Nephron progenitor cell (in vitro differentiated cells): ENCODE measurements around the gene UBN2.
"Not testable (repeated sequence)": the region's sequence is repeated elsewhere in the genome, so short reads cannot be mapped to it uniquely, and the experiment has no call there.

Experiments used
- DNase-seq: peaks from one replicate; pipeline ENCODE4 v3.0.0; 2021
- H3K27ac Mint-ChIP-seq: 2 replicates; pipeline ENCODE4 v1.8.0; 2021; ENCODE audit warnings: mild to moderate bottlenecking, moderate library complexity, mixed read lengths
- H3K27me3 Mint-ChIP-seq: 2 replicates; pipeline ENCODE4 v1.8.0; 2021; ENCODE audit warnings: mild to moderate bottlenecking, low read depth, mixed read lengths; ENCODE audit not compliant: poor library complexity
- H3K36me3 Mint-ChIP-seq: 2 replicates; pipeline ENCODE4 v1.8.0; 2021; ENCODE audit warnings: low read depth, mixed read lengths
- H3K4me1 Mint-ChIP-seq: 2 replicates; pipeline ENCODE4 v1.8.0; 2021; ENCODE audit warnings: mixed read lengths
- H3K4me3 Mint-ChIP-seq: 2 replicates; pipeline ENCODE4 v1.8.0; 2021; ENCODE audit warnings: mild to moderate bottlenecking, moderate library complexity, mixed read lengths
- H3K9me3 Mint-ChIP-seq: 2 replicates; pipeline ENCODE4 v1.8.0; 2021; ENCODE audit warnings: mild to moderate bottlenecking, moderate library complexity, mixed read lengths
- CTCF ChIP-seq: fragments of 200-600 bp; sonication (generic); IDR thresholded peaks from 2 replicates; pipeline ENCODE4 v1.5.0; 2021; ENCODE audit warnings: antibody characterized with exemption

The UBN2 gene

DNA sequence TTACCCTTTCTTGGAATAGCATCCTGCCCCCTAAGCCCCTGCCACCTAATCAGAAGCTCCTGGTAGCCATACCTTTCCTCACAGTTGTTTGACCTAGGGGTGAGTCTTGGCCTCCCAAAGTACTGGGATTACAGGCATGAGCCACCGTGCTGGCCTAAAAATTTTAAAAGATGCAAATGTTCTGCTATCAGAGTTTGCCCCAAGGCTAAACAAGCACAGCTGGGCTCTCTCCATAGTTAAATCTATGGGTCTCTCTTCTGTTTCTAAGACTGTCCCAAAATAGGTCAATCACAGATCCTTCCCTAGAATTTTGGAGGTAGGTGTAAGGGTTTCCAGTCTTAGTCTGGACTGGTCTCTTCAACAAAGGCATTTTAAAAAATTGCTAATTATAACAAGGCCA, 12.9 kb upstream of the UBN2 start:
- Mint-ChIP-seq H3K27ac (no peak overlapping the region), H3K36me3 (no peaks in the 10 kb centered on the region), H3K27me3 (no peaks in the 10 kb centered on the region), H3K4me3 (no peak overlapping the region), H3K4me1 (no peaks in the 10 kb centered on the region), H3K9me3 (no peaks in the 10 kb centered on the region)
- TF ChIP-seq CTCF, result no peak
- no peak for DNase-seq

- no peaks in the 10 kb centered on the region for H3K4me1 Mint-ChIP-seq
- no peaks in the 10 kb centered on the region for H3K36me3 Mint-ChIP-seq
- DNase-seq, result no peak
- H3K4me3 Mint-ChIP-seq, result no peak overlapping the region
- peaks cover 2% of the 10 kb centered on the region for H3K27me3 Mint-ChIP-seq
- H3K27ac Mint-ChIP-seq, result no peak overlapping the region
- H3K9me3 Mint-ChIP-seq, result peaks cover 19% of the 10 kb centered on the region
- TF ChIP-seq CTCF, result no peak
These were observed 6.8 kb upstream of the UBN2 start for GRCh38 chr7:139224219-139224618.

GRCh38 chr7:139224836-139225235, 6.2 kb upstream of the UBN2 start:
- H3K4me3 Mint-ChIP-seq, H3K27me3 Mint-ChIP-seq, H3K4me1 Mint-ChIP-seq, H3K27ac Mint-ChIP-seq, H3K36me3 Mint-ChIP-seq, DNase-seq: not testable (repeated sequence)
- peaks cover 19% of the 10 kb centered on the region for H3K9me3 Mint-ChIP-seq

DNA sequence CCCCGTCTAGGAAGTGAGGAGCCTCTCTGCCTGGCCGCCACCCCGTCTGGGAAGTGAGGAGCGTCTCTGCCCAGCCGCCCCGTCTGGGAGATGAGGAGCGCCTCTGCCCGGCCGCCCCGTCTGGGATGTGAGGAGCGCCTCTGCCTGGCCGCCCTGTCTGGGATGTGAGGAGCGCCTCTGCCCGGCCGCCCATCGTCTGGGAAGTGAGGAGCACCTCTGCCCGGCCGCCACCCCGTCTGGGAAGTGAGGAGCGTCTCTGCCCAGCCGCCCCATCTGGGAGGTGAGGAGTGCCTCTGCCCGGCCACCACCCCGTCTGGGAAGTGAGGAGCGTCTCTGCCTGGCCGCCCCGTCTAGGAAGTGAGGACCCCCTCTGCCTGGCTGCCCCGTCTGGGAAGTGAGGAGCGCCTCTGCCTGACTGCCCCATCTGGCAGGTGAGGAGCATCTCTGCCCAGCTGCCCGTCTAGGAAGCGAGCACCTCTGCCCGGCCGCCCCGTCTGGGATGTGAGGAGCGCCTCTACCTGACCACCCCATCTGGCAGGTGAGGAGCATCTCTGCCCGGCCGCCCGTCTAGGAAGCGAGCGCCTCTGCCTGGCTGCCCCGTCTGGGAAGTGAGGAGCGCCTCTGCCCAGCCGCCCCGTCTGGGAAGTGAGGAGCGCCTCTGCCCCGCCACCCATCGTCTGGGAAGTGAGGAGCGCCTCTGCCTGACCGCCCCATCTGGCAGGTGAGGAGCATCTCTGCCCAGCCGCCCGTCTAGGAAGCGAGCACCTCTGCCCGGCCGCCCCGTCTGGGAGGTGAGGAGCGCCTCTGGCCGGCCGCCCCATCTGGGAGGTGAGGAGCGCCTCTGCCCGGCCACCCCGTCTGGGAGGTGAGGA, 5.5 kb upstream of the UBN2 start:
- H3K4me3 Mint-ChIP-seq, H3K36me3 Mint-ChIP-seq, DNase-seq, H3K27ac Mint-ChIP-seq, H3K27me3 Mint-ChIP-seq: not testable (repeated sequence)
- peaks cover 10% of the 10 kb centered on the region for H3K4me1 Mint-ChIP-seq
- peaks cover 19% of the 10 kb centered on the region for H3K9me3 Mint-ChIP-seq

GRCh38 chr7:139226158-139226515, 4.9 kb upstream of the UBN2 start:
- not testable (repeated sequence) for H3K4me3 Mint-ChIP-seq, H3K27me3 Mint-ChIP-seq, H3K36me3 Mint-ChIP-seq, H3K27ac Mint-ChIP-seq, DNase-seq
- H3K9me3 Mint-ChIP-seq, result peaks cover 19% of the 10 kb centered on the region
- H3K4me1 Mint-ChIP-seq, result peaks cover 12% of the 10 kb centered on the region

DNA sequence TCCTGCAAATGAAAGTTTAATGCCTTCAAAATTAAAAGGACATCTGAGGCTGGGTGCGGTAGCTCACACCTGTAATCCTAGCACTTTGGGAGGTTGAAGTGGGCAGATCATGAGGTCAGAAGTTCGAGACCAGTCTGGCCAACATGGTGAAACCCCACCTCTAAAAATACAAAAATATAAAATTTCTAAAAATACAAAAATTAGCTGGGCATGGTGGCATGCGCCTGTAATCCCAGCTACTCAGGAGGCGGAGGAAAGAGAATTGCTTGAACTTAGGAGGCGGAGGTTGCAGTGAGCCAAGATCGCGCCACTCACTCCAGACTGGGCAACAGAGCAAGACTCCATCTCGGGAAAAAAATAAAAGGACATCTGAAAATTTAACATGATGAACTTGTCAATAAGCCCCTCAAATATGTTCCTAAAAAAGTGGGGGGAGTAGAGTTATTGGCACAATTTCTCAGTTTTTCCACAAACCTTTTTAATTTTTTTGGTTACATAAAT, 4.0 kb upstream of the UBN2 start:
- not testable (repeated sequence) for H3K36me3 Mint-ChIP-seq, DNase-seq, H3K4me3 Mint-ChIP-seq, H3K27ac Mint-ChIP-seq, H3K27me3 Mint-ChIP-seq
- H3K4me1 Mint-ChIP-seq, result peaks cover 12% of the 10 kb centered on the region
- H3K9me3 Mint-ChIP-seq, result peaks cover 19% of the 10 kb centered on the region

- Mint-ChIP-seq H3K4me3 (peak overlapping the region; percentile 100), H3K27ac (no peak overlapping the region), H3K9me3 (peaks cover 8% of the 10 kb centered on the region), H3K27me3 (peaks cover 1% of the 10 kb centered on the region), H3K4me1 (peaks cover 32% of the 10 kb centered on the region), H3K36me3 (no peaks in the 10 kb centered on the region)
- TF ChIP-seq CTCF, result no peak
- DNase-seq, result no peak
These were observed 1.0 kb upstream of the UBN2 start for GRCh38 chr7:139230023-139230422.

- no peak for DNase-seq
- no peak for TF ChIP-seq CTCF
- Mint-ChIP-seq H3K27me3 (no peaks in the 10 kb centered on the region), H3K4me1 (peaks cover 32% of the 10 kb centered on the region), H3K9me3 (peaks cover 7% of the 10 kb centered on the region), H3K36me3 (no peaks in the 10 kb centered on the region), H3K27ac (peak overlapping the region; percentile 99), H3K4me3 (peak overlapping the region; percentile 100)
These were observed 608 bp upstream of the UBN2 start for GRCh38 chr7:139230484-139230773.
